GM12891 (cell line): Measurements from ENCODE around the gene RETREG1.

Source experiments
- PAX5 ChIP-seq: IDR thresholded peaks from 2 replicates; pipeline ENCODE4 v1.6.1; 2011; ENCODE audit warnings: low read length, moderate library complexity, mild to moderate bottlenecking; ENCODE audit not compliant: insufficient read depth, severe bottlenecking
- POLR2A ChIP-seq: IDR thresholded peaks from 2 replicates; pipeline ENCODE4 v1.6.1; 2011; ENCODE audit warnings: low read depth, low read length, control low read depth
- POLR2AphosphoS5 ChIP-seq: IDR thresholded peaks from 2 replicates; pipeline ENCODE4 v1.6.1; 2011; ENCODE audit warnings: low read depth, low read length, control low read depth
- POU2F2 ChIP-seq: IDR thresholded peaks from 2 replicates; pipeline ENCODE4 v1.6.1; 2011; ENCODE audit warnings: low read depth, mild to moderate bottlenecking, control low read depth, low read length, moderate library complexity
- TAF1 ChIP-seq: IDR thresholded peaks from 2 replicates; pipeline ENCODE4 v1.6.1; 2011; ENCODE audit warnings: low read depth, low read length, control low read depth

- TF ChIP-seq POLR2A (no peak), POU2F2 (no peak), PAX5 (no peak), POLR2AphosphoS5 (no peak), TAF1 (no peak)
Observed at GRCh38 chr5:16554110-16554509, 62.7 kb downstream of the RETREG1 start.
